K562 (cell line): Measurements from ENCODE around the gene CENPP. TPM values are rescaled to one million over a fixed set of nuclear protein-coding genes. Genes with fewer than 3 reads are reported as not detected.

ENCODE experiments used
- ATAC-seq: fragments of 200-7000 bp; cut with Tn5 transposase; 3 replicates; pipeline ENCODE4 v1.9.1; 2020; ENCODE audit warnings: moderate library complexity
- BruUV-seq: library from RNA; stranded (reverse); fragments of 400-500 nt; replicated peaks from 2 replicates; lab custom pipeline; 2021; lab: Mats Ljungman, UMichigan
- CTCF ChIA-PET: fragments of 300-600 bp; formaldehyde crosslinking; extraction: SDS; loops from one replicate; lab custom pipeline; 2021; ENCODE audit warnings: low intra/inter-chr PET ratio; lab: Yijun Ruan, JAX
- POLR2A ChIA-PET: fragments of 300-600, 350-650 bp; sonication (Branson Sonifier 250); formaldehyde crosslinking; extraction: SDS; loops from one replicate; lab custom pipeline; 2021; ENCODE audit warnings: antibody characterized with exemption, inconsistent platforms; lab: Yijun Ruan, JAX
- DNase-seq, 4 experiments: peaks; one replicate each; pipeline versions ENCODE4 v3.0.0 to v3.0.0-alpha.2; 2011 to 2018; ENCODE audit warnings: low spot score in 3 of 4, mixed read lengths in 3 of 4; ENCODE audit errors: extremely low read depth in 1 of 4
- FAIRE-seq: peaks from 2 replicates; lab custom pipeline; 2011; peaks lifted over from hg19 to GRCh38; lab: Jason Lieb, UNC
- H2AFZ ChIP-seq: 2 replicates; pipeline ENCODE4 v1.6.0; 2011; ENCODE audit warnings: low read depth, low read length, control low read depth, inconsistent platforms
- H3K27ac ChIP-seq: fragments of 200-600 bp; 3 replicates; pipeline ENCODE4 v1.8.0; 2011; ENCODE audit warnings: low read depth, mild to moderate bottlenecking, control low read depth, inconsistent platforms, low read length, moderate library complexity, mixed read lengths; ENCODE audit errors: extremely low read depth
- H3K27me3 ChIP-seq, 2 experiments: fragments of 300-600 bp in 1 of 2; 2 replicates in 1 of 2; 3 replicates in 1 of 2; pipeline versions ENCODE4 v1.6.0 to v1.8.0; 2011; ENCODE audit warnings: inconsistent platforms in 2 of 2, low read length in 2 of 2, mild to moderate bottlenecking in 1 of 2, mixed read lengths in 1 of 2, moderate library complexity in 1 of 2; ENCODE audit not compliant: control insufficient read depth in 2 of 2, insufficient read depth in 2 of 2
- H3K36me3 ChIP-seq: fragments of 300-600 bp; 3 replicates; pipeline ENCODE4 v1.8.0; 2011; ENCODE audit warnings: mild to moderate bottlenecking, low read length, inconsistent platforms; ENCODE audit not compliant: control insufficient read depth, insufficient read depth
- H3K4me1 ChIP-seq, 2 experiments: fragments of 200-600 bp in 1 of 2; replicated peaks in 1 of 2; 2 replicates in 1 of 2; 3 replicates in 1 of 2; pipeline versions ENCODE4 v1.5.1 to v1.8.0; 2011; ENCODE audit warnings: inconsistent platforms in 2 of 2, low read length in 2 of 2, mild to moderate bottlenecking in 1 of 2, mixed read lengths in 1 of 2, moderate library complexity in 1 of 2; ENCODE audit not compliant: control insufficient read depth in 2 of 2, insufficient read depth in 2 of 2
- H3K4me2 ChIP-seq: 2 replicates; pipeline ENCODE4 v1.6.1; 2011; ENCODE audit warnings: low read length, control low read depth, inconsistent platforms, mixed read lengths; ENCODE audit not compliant: insufficient read depth
- H3K4me3 ChIP-seq: fragments of 200-600 bp; sonication (generic), shearing (Covaris generic); 2 replicates; pipeline ENCODE4 v1.5.1; 2016; ENCODE audit warnings: control low read depth, inconsistent platforms
- H3K79me2 ChIP-seq: fragments of 200-600 bp; 3 replicates; pipeline ENCODE4 v1.8.0; 2011; ENCODE audit warnings: low read length, inconsistent platforms; ENCODE audit not compliant: control insufficient read depth, insufficient read depth
- H3K9ac ChIP-seq, 2 experiments: 2 replicates each; pipeline versions ENCODE4 v1.6.0 to v1.6.1; 2011; ENCODE audit warnings: low read depth in 2 of 2, low read length in 2 of 2, control low read depth in 1 of 2, inconsistent platforms in 1 of 2, mild to moderate bottlenecking in 1 of 2, mixed read lengths in 1 of 2; ENCODE audit not compliant: insufficient read depth in 1 of 2
- H3K9me1 ChIP-seq: one replicate; pipeline ENCODE4 v1.6.0; 2011; ENCODE audit warnings: inconsistent platforms, mild to moderate bottlenecking, low read length, moderate library complexity; ENCODE audit not compliant: control insufficient read depth, insufficient read depth
- H3K9me3 ChIP-seq: replicated peaks from 2 replicates; pipeline ENCODE4 v1.5.1; 2011; ENCODE audit warnings: low read depth, low read length, inconsistent platforms; ENCODE audit not compliant: control insufficient read depth, insufficient read depth
- H4K20me1 ChIP-seq: replicated peaks from 2 replicates; pipeline ENCODE4 v1.6.1; 2011; ENCODE audit warnings: low read length, inconsistent platforms, mixed read lengths; ENCODE audit not compliant: control insufficient read depth, insufficient read depth
- GTF2F1 ChIP-seq: IDR thresholded peaks from 2 replicates; pipeline ENCODE4 v1.6.1; 2011; ENCODE audit warnings: low read depth, low read length, improper control_type of control experiment
- IRF2 ChIP-seq: sonication (generic); formaldehyde crosslinking; IDR thresholded peaks from 2 replicates; pipeline ENCODE4 v1.8.1; 2022; ENCODE audit warnings: mild to moderate bottlenecking, missing genetic modification reagents
- MAFG ChIP-seq: fragments of 450-650 bp; conservative IDR thresholded peaks from 2 replicates; pipeline ENCODE4 v1.6.1; 2016; ENCODE audit warnings: missing genetic modification characterization, missing compliant biosample characterization
- MAFK ChIP-seq: IDR thresholded peaks from 2 replicates; pipeline ENCODE4 v1.6.1; 2011; ENCODE audit warnings: low read length, improper control_type of control experiment
- TARDBP ChIP-seq: fragments of 450-650 bp; IDR thresholded peaks from 2 replicates; pipeline ENCODE4 v1.6.1; 2016
- VEZF1 ChIP-seq: fragments of 200-800 bp; sonication (Bioruptor generic); IDR thresholded peaks from 2 replicates; pipeline ENCODE4 v1.6.1; 2017; ENCODE audit warnings: missing genetic modification characterization, missing compliant biosample characterization
- ZBTB49 ChIP-seq: sonication (generic); formaldehyde crosslinking; IDR thresholded peaks from 2 replicates; pipeline ENCODE4 v1.8.0; 2022; ENCODE audit warnings: missing genetic modification reagents, mild to moderate bottlenecking, borderline replicate concordance
- ZMIZ1 ChIP-seq, 2 experiments: fragments of 150-350 bp in 1 of 2; IDR thresholded peaks; 2 replicates each; pipeline ENCODE4 v1.6.1; 2012 to 2016; ENCODE audit warnings: low read depth in 2 of 2, low read length in 2 of 2, mild to moderate bottlenecking in 1 of 2, moderate library complexity in 1 of 2
- ZNF830 ChIP-seq: fragments of 250-450 bp; sonication (Bioruptor Pico); IDR thresholded peaks from 2 replicates; pipeline ENCODE4 v1.5.0; 2021; ENCODE audit warnings: mild to moderate bottlenecking
- WGBS: fragments of 100-300 bp; shearing (Covaris generic); methylation state at CpG from one replicate; pipeline ENCODE4 v1.1.6; 2016; ENCODE audit warnings: low coverage, mixed read lengths; ENCODE audit not compliant: insufficient coverage; ENCODE audit errors: missing lambda C conversion rate; 5-methylcytosine and 5-hydroxymethylcytosine counted together
- in situ Hi-C: fragments of 300-500 bp; cut with MboI; formaldehyde crosslinking; loops from 4 replicates; pipeline ENCODE4 v1.15.0; 2018; ENCODE audit warnings: inconsistent platforms, mixed read lengths
- intact Hi-C: fragments of 100-400 bp; cut with micrococcal nuclease; formaldehyde crosslinking; loops from 2 replicates; pipeline ENCODE4 v1.14.2; 2022
- polyA plus RNA-seq, 8 experiments: library from polyadenylated mRNA; depleted of rRNA in 4 of 8; stranded (reverse) in 5 of 8; unstranded in 3 of 8; fragments of >200 nt; fragmentation: Nextera tagmentation in 2 of 8; fragmentation: Illumina TruSeq in 1 of 8; extraction: Ambion mirVana in 2 of 8; extraction: Trizol in 1 of 8; gene quantifications; 2 replicates each; pipeline versions ENCODE4 v1.2.1 to v1.2.3, GENCODE V29; 2011 to 2014; ENCODE audit warnings: inconsistent platforms in 1 of 8, missing spikeins in 1 of 8
- total RNA-seq, 7 experiments: library from RNA; depleted of rRNA in 6 of 7; stranded (reverse); fragments of >200 nt in 6 of 7; fragmentation: Illumina TruSeq in 2 of 7; extraction: Trizol in 2 of 7; gene quantifications; 2 replicates each; pipeline versions ENCODE4 v1.2.1 to v1.2.3, GENCODE V29; 2011 to 2021; ENCODE audit warnings: low replicate concordance in 1 of 7
- TF ChIP-seq, protein P1 (sequence below): fragments of 250-450 bp; sonication (Bioruptor Pico); IDR thresholded peaks from 2 replicates; pipeline ENCODE4 v1.9.0; 2021; ENCODE audit warnings: mild to moderate bottlenecking, inconsistent platforms

The CENPP gene
- total and polyA plus RNA-seq, 9 of the 15 experiments (the other 6 are each of a cell fraction or from before 2014, with no cell fraction given): 8.0 to 28.5 (median 17.9) TPM

DNA sequence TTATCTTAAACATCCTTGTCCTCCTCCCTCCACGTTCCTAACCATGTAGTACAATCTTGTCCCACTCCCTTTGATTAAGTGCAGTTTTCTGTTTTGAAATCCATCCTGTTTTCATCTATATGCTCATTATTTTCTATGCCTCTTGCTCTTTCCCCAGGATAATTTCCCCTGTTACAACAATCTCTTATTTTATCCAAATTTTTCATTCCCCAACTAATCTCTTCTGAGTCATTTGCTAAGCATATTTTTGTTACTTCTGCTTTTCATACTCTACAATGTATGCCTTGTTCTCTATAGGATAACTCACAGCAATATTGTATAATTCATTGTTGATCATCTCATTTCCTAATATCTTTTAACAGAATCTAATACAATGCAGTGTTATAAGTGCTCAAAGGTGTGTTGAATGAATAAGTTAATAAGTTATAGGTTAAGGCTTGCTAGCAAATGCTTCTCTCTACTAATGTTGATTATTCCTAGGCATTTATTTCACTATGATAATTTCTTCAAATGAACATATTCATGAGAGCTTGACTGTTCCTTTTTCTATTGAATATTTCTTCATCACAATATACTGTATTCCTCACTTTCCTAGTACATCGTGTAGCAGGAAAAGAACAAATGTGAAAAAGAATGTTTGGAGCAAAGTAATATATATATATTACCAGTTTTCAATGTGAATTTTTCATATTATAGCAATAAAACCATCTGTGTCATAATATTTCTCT, 97.0 kb downstream of the CENPP start:
- DNase-seq (no peak), FAIRE-seq (peak; percentile 42), ATAC-seq (no peak)
- Histone ChIP-seq H3K4me3 (no peak overlapping the region), H3K27me3 (no peaks in the 10 kb centered on the region), H3K9me3 (no peaks in the 10 kb centered on the region), H3K36me3 (no peaks in the 10 kb centered on the region), H3K27ac (no peak overlapping the region), H3K9ac (no peak overlapping the region), H3K79me2 (no peaks in the 10 kb centered on the region), H3K4me1 (no peaks in the 10 kb centered on the region), H2AFZ (no peak overlapping the region), H4K20me1 (no peaks in the 10 kb centered on the region), H3K9me1 (no peaks in the 10 kb centered on the region), H3K4me2 (no peak overlapping the region)
- intact Hi-C loops (no loop called here), in situ Hi-C loops (no loop called here)
- whole genome bisulfite sequencing: 30% methylated on average over 2 of the region's 2 CpGs
- ChIA-PET POLR2A (no interaction called here), CTCF (interaction anchor here (0.5 kb wide), 1 partner anchor 47 kb away, joined by 3 read pairs; no protein-coding TSS in a partner anchor)
- no TSS peak for BruUV-seq
- TF ChIP-seq ZNF830 (CRISPR knock-in tag) (no peak), MAFG (tag) (no peak), IRF2 (CRISPR knock-in tag) (no peak), ZMIZ1 (IDR thresholded peaks at IDR 0.05; ENCODE audit: low read depth in 2 of 2, low read length in 2 of 2) (no peak), MAFK (no peak), VEZF1 (CRISPR knock-in tag) (no peak), GTF2F1 (no peak), ZBTB49 (CRISPR knock-in tag) (no peak), TARDBP (no peak)
- TF ChIP-seq, protein P1, sequence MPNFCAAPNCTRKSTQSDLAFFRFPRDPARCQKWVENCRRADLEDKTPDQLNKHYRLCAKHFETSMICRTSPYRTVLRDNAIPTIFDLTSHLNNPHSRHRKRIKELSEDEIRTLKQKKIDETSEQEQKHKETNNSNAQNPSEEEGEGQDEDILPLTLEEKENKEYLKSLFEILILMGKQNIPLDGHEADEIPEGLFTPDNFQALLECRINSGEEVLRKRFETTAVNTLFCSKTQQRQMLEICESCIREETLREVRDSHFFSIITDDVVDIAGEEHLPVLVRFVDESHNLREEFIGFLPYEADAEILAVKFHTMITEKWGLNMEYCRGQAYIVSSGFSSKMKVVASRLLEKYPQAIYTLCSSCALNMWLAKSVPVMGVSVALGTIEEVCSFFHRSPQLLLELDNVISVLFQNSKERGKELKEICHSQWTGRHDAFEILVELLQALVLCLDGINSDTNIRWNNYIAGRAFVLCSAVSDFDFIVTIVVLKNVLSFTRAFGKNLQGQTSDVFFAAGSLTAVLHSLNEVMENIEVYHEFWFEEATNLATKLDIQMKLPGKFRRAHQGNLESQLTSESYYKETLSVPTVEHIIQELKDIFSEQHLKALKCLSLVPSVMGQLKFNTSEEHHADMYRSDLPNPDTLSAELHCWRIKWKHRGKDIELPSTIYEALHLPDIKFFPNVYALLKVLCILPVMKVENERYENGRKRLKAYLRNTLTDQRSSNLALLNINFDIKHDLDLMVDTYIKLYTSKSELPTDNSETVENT (CRISPR knock-in tag): no peak
